ENCODE data around the gene ZNF23.

The ZNF23 gene

GRCh38 chr16:71472051-71472450 is 10.0 kb upstream of the ZNF23 start:
- no peak for DNase-seq

GRCh38 chr16:71467810-71468209 is 5.8 kb upstream of the ZNF23 start:
- peak in 1 of 58 donors; percentile 2 for DNase-seq

GRCh38 chr16:71464231-71464630 is 2.2 kb upstream of the ZNF23 start:
- DNase-seq, result no peak

- DNase-seq, result no peak
Observed at GRCh38 chr16:71460941-71461340, 1.1 kb downstream of the ZNF23 start.

- no peak for DNase-seq
Observed at GRCh38 chr16:71460236-71460635, 1.8 kb downstream of the ZNF23 start.

GRCh38 chr16:71459510-71459909 is 2.5 kb downstream of the ZNF23 start:
- DNase-seq, result no peak

GRCh38 chr16:71456801-71457200 is 5.2 kb downstream of the ZNF23 start:
- DNase-seq, result no peak

GRCh38 chr16:71453036-71453435 is 9.0 kb downstream of the ZNF23 start:
- no peak for DNase-seq

GRCh38 chr16:71449020-71449419 is 13.0 kb downstream of the ZNF23 start:
- no peak for DNase-seq

- DNase-seq, result no peak
Observed at GRCh38 chr16:71448274-71448866, 13.7 kb downstream of the ZNF23 start.

GRCh38 chr16:71443714-71444113 is 18.3 kb downstream of the ZNF23 start:
- DNase-seq, result no peak

GRCh38 chr16:71442051-71442440 is 20.0 kb downstream of the ZNF23 start, which contains the start of gene TLE7:
TSS of gene TLE7 (minus strand) at chr16:71442054. CDS start at chr16:71433324, 8,730 bp downstream.
- DNase-seq, result no peak

GRCh38 chr16:71441348-71442050 is 20.5 kb downstream of the ZNF23 start:
- DNase-seq, result no peak

GRCh38 chr16:71440669-71441347 is 21.2 kb downstream of the ZNF23 start:
- no peak for DNase-seq

- no peak for DNase-seq
Observed at GRCh38 chr16:71439523-71439922, 22.5 kb downstream of the ZNF23 start.

- no peak for DNase-seq
Observed at GRCh38 chr16:71436473-71436872, 25.6 kb downstream of the ZNF23 start.

GRCh38 chr16:71432906-71433305 is 29.1 kb downstream of the ZNF23 start:
- DNase-seq, result no peak

GRCh38 chr16:71431991-71432390 is 30.1 kb downstream of the ZNF23 start:
- DNase-seq, result no peak

- no peak for DNase-seq
Observed at GRCh38 chr16:71431176-71431575, 30.9 kb downstream of the ZNF23 start.

- no peak for DNase-seq
Observed at GRCh38 chr16:71430744-71431143, 31.3 kb downstream of the ZNF23 start.

GRCh38 chr16:71429581-71429980 is 32.5 kb downstream of the ZNF23 start:
- DNase-seq, result no peak

GRCh38 chr16:71428883-71429282 is 33.2 kb downstream of the ZNF23 start:
- no peak for DNase-seq

GRCh38 chr16:71428385-71428784 is 33.7 kb downstream of the ZNF23 start:
- no peak for DNase-seq

Measured in anterior cingulate cortex (tissue), 58 donors.